Measurements from ENCODE around the gene PRKCE.

- TF ChIP-seq GATA2 (IDR thresholded peaks at IDR 0.05; ENCODE audit: low read depth, low read length), result no peak
- TF ChIP-seq GATA3 (IDR thresholded peaks at IDR 0.05; ENCODE audit: low read depth, low read length), result no peak
These were observed 332.9 kb downstream of the PRKCE start for GRCh38 chr2:45984366-45984765.
